Thymus (tissue), 11 donors: ENCODE measurements around the gene NUDT3. TPM values are rescaled to one million over a fixed set of nuclear protein-coding genes. Genes with fewer than 3 reads are reported as not detected.
"Not testable (repeated sequence)": the region's sequence is repeated elsewhere in the genome, so short reads cannot be mapped to it uniquely, and the experiment has no call there.

Source experiments
- DNase-seq, 9 donors: peaks; one replicate each; pipeline ENCODE4 v3.0.0-alpha.2; 2013; ENCODE audit warnings: low spot score in 9 of 9, low read depth in 6 of 9, missing footprints in 1 of 9
- H3K27ac ChIP-seq, 2 donors: one replicate each; pipeline ENCODE4 v1.5.1; 2013; ENCODE audit warnings: control low read depth in 1 of 2, low read depth in 1 of 2, low read length in 1 of 2, mild to moderate bottlenecking in 1 of 2, moderate library complexity in 1 of 2
- H3K27me3 ChIP-seq, 2 donors: one replicate each; pipeline ENCODE4 v1.5.1; 2013; ENCODE audit warnings: low read length in 1 of 2; ENCODE audit not compliant: control insufficient read depth in 2 of 2, insufficient read depth in 1 of 2
- H3K36me3 ChIP-seq, 2 donors: one replicate each; pipeline ENCODE4 v1.5.1; 2013; ENCODE audit warnings: low read length in 1 of 2, mild to moderate bottlenecking in 1 of 2, moderate library complexity in 1 of 2; ENCODE audit not compliant: control insufficient read depth in 2 of 2, insufficient read depth in 2 of 2
- H3K4me1 ChIP-seq, 2 donors: one replicate each; pipeline ENCODE4 v1.5.1; 2013; ENCODE audit warnings: low read length in 2 of 2; ENCODE audit not compliant: control insufficient read depth in 2 of 2, insufficient read depth in 2 of 2
- H3K4me3 ChIP-seq, 2 donors: one replicate each; pipeline ENCODE4 v1.5.1; 2013; ENCODE audit warnings: low read length in 2 of 2, control low read depth in 1 of 2, mild to moderate bottlenecking in 1 of 2
- H3K9me3 ChIP-seq, 2 donors: one replicate each; pipeline ENCODE4 v1.5.1; 2013; ENCODE audit warnings: low read length in 1 of 2, mild to moderate bottlenecking in 1 of 2; ENCODE audit not compliant: control insufficient read depth in 2 of 2, insufficient read depth in 1 of 2
- WGBS: extraction: QIAGEN DNeasy Blood & Tissue Kit; methylation state at CpG from one replicate; pipeline ENCODE4 v1.1.7; 2013; 5-methylcytosine and 5-hydroxymethylcytosine counted together
- polyA plus RNA-seq: library from polyadenylated mRNA; stranded (reverse); fragments of 200-250 nt; gene quantifications from one replicate; pipeline ENCODE4 v1.2.3, GENCODE V29; 2013
- total RNA-seq: library from RNA; stranded (reverse); fragments of 120-200 nt; gene quantifications from one replicate; pipeline ENCODE4 v1.2.4, GENCODE V29; 2013
- donor health status: healthy.

NUDT3 gene
- total and polyA plus RNA-seq, 2 donors, result 9.7 to 12.7 TPM

DNA sequence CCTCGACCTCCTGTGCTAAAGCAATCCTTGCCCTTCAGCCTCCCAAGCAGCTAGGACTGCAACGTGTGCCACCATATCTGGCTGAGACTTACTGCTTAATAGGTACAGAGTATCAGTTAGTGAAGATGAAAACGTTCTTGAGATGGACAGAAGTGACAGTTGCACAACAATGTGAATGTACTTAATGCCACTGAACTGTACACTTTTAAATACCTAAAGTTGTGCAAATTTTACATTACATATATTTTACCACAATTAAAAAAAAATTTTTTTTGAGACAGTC lies 25.9 kb downstream of the NUDT3 start:
- H3K9me3 ChIP-seq, result no peaks in the 10 kb centered on the region
- peaks cover 0 to 8% of the 10 kb centered on the region in 2 donors for H3K4me1 ChIP-seq
- DNase-seq, result no peak
- H3K27me3 ChIP-seq, result no peaks in the 10 kb centered on the region
- peaks cover 0 to 2% of the 10 kb centered on the region in 2 donors for H3K36me3 ChIP-seq
- no peak overlapping the region for H3K4me3 ChIP-seq
- H3K27ac ChIP-seq, result no peak overlapping the region
- 95% methylated on average over 3 of the region's 3 CpGs for WGBS

DNA sequence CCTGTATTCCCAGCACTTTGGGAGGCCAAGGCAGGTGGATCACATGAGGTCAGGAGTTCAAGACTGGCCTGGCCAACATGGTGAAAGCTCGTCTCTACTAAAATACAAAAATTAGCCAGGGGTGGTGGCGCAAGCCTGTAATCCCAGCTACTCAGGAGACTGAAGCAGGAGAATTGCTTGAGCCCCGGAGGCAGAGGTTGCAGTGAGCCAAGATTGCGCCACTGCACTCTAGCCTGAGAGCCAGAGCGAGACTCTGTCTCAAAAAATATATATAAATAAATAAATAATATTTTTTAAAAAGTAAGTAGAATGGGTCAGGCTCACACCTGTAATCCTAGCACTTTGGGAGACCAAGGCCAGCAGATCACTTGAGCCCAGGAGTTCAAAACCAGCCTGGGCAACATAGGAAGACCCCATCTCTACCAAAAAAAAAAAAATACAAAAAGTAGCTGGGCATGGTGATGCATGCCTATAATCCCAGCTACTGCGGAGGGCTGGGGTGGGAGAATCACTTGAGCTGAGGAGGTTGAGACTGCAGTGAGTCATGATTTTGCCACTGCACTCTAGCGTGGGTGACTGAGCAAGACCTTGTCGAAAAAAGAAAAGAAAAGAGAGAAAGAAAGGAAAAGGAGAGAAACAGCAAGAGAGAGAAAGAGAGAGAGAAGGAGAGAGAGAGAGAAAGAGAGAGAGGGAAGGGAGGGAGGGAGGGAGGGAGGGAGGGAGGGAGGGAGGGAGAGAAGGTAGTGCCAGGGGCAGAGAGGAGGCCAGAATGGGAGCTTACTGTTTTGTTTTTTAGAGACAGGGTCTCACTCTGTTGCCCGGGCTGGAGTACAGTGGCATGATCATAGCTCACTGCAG lies 26.5 kb downstream of the NUDT3 start:
- H3K27me3 ChIP-seq, DNase-seq, H3K4me1 ChIP-seq, H3K27ac ChIP-seq, H3K36me3 ChIP-seq, H3K4me3 ChIP-seq, H3K9me3 ChIP-seq: not testable (repeated sequence)
- 97% methylated on average over 9 of the region's 9 CpGs for WGBS

DNA sequence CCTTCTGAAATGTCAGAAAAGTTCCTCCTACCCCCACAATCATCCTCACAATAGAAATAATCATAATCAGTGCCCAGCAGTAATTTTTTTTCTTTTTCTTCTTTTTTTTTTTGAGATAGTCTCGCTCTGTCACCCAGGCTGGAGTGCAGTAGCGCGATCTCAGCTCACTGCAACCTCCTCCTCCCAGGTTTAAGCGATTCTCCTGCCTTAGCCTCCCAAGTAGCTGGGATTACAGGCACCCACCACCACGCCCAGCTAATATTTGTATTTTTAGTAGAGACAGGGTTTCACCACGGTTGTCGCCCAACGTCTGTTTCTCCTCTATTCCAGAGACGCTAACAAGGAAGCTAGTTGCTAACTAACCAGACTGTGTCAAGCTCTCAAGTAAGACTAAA lies 28.8 kb downstream of the NUDT3 start:
- 94% methylated on average over 9 of the region's 9 CpGs for WGBS
- H3K27me3 ChIP-seq, H3K27ac ChIP-seq, H3K4me3 ChIP-seq, H3K36me3 ChIP-seq, H3K9me3 ChIP-seq, H3K4me1 ChIP-seq, DNase-seq: not testable (repeated sequence)

- no peaks in the 10 kb centered on the region for H3K36me3 ChIP-seq
- H3K27me3 ChIP-seq, result no peaks in the 10 kb centered on the region
- WGBS, result 60% methylated on average over 7 of the region's 7 CpGs
- peaks cover 0 to 8% of the 10 kb centered on the region in 2 donors for H3K4me1 ChIP-seq
- no peaks in the 10 kb centered on the region for H3K9me3 ChIP-seq
- peak overlapping the region; percentile 7 to 42 for H3K27ac ChIP-seq
- H3K4me3 ChIP-seq, result no peak overlapping the region
- peak in 2 of 9 donors; percentile 6 to 35 for DNase-seq
Observed at GRCh38 chr6:34362909-34363680, 29.4 kb downstream of the NUDT3 start.

GRCh38 chr6:34362176-34362575 lies 30.3 kb downstream of the NUDT3 start:
- DNase-seq, result no peak
- Histone ChIP-seq H3K4me1 (peaks cover 0 to 8% of the 10 kb centered on the region in 2 donors), H3K27me3 (no peaks in the 10 kb centered on the region), H3K36me3 (no peaks in the 10 kb centered on the region), H3K4me3 (no peak overlapping the region), H3K9me3 (no peaks in the 10 kb centered on the region), H3K27ac (no peak overlapping the region)
- 100% methylated on average over 1 of the region's 1 CpG for WGBS

GRCh38 chr6:34360556-34360955 lies 31.9 kb downstream of the NUDT3 start:
- DNase-seq, result no peak
- H3K27ac ChIP-seq, result no peak overlapping the region
- H3K9me3 ChIP-seq, result no peaks in the 10 kb centered on the region
- no peaks in the 10 kb centered on the region for H3K36me3 ChIP-seq
- H3K27me3 ChIP-seq, result no peaks in the 10 kb centered on the region
- WGBS, result 97% methylated on average over 2 of the region's 2 CpGs
- peaks cover 0 to 8% of the 10 kb centered on the region in 2 donors for H3K4me1 ChIP-seq
- H3K4me3 ChIP-seq, result no peak overlapping the region

DNA sequence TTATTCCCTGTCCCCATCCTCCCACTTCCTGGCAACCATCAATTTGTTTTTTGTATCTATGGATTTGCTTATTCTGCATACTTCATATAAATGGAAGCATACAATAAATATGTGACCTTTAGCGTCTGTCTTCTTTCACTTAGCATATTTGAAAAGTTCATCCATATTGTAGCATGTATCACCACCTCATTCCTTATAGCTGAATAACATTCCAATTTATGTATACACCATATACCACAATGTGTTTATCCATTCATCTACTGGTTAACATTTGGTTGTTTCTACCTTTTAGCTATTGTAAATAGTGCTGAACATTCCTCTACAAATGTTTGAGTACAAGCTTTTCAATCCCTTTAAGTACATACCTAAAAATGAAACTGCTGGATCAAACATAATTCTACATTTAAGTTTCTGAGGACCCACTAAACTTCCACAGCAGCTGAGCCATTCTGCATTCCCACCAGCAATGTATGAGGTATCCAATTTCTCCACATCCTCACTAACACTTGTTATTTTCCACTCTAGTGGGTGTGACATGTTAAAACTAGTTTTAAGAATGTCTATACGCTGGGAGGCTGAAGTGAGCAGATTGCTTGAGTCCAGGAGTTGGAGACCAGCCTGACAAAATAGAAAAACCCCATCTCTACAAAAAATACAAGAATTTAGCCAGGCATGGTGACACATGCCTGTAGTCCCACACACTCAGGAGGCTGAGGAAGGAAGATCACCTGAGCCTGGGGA lies 32.9 kb downstream of the NUDT3 start:
- no peak overlapping the region for H3K4me3 ChIP-seq
- no peaks in the 10 kb centered on the region for H3K27me3 ChIP-seq
- no peaks in the 10 kb centered on the region for H3K9me3 ChIP-seq
- peaks cover 0 to 8% of the 10 kb centered on the region in 2 donors for H3K4me1 ChIP-seq
- no peak overlapping the region for H3K27ac ChIP-seq
- no peaks in the 10 kb centered on the region for H3K36me3 ChIP-seq
- 97% methylated on average over 2 of the region's 2 CpGs for WGBS
- peak in 1 of 9 donors; percentile 21 for DNase-seq

DNA sequence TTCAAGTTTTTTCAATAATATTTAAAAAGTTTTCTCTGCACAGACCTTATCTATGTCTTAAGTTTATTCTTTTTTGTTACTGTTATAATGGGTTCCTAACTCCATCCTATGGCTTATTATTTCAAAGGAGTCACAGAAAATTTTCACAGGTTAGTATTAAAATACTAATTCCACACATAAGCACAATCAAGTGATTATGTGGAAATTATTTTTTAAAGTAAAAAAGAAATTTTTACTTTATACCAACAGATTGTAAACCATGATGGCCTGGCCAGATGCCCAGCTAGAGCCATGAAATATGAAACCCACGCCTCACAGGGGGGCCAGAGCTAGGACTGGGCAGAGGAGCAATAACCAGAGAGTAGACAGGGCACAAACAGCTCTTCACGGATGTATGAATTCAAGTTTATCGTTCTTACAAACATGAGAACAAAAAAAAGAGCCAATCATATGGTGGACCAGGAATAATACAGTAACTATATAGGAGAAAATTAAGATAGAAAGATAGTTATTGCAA lies 34.0 kb downstream of the NUDT3 start:
- Histone ChIP-seq H3K27ac (no peak overlapping the region), H3K4me1 (peaks cover 0 to 8% of the 10 kb centered on the region in 2 donors), H3K4me3 (no peak overlapping the region), H3K9me3 (no peaks in the 10 kb centered on the region), H3K36me3 (no peaks in the 10 kb centered on the region), H3K27me3 (no peaks in the 10 kb centered on the region)
- no peak for DNase-seq
- 94% methylated on average over 3 of the region's 3 CpGs for WGBS

DNA sequence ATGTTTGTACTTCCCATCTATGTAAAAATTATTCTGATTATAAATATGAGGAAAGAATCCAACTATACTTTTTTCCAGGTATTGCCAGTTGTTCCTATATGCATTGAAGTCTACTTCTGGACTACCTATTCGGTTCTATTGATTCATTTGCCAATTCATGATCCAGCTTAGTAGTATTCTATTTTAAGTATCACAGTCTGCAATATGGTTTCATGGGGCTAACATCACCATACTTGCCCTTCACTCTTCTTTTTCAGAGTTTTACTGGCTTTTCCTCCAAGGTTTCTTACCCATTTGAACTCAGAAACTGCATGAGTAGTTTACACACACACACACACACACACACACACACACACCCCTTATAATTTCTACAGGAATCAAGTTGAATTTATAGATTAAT lies 34.5 kb downstream of the NUDT3 start:
- 100% methylated on average over 1 of the region's 1 CpG for WGBS
- H3K4me1 ChIP-seq, result peaks cover 0 to 5% of the 10 kb centered on the region in 2 donors

More for the DNA sequence above, 34.5 kb downstream of the NUDT3 start:
- Histone ChIP-seq H3K9me3 (no peaks in the 10 kb centered on the region), H3K27ac (no peak overlapping the region), H3K36me3 (no peaks in the 10 kb centered on the region), H3K4me3 (no peak overlapping the region), H3K27me3 (no peaks in the 10 kb centered on the region)
- no peak for DNase-seq
